Natural killer cell (primary cell): ENCODE measurements around the gene EIF4A2. TPM values are rescaled to one million over a fixed set of nuclear protein-coding genes. Genes with fewer than 3 reads are reported as not detected.

ENCODE experiments used
- ATAC-seq, 3 donors: fragments of 150-1000 bp in 2 of 3; fragments of 200-7000 bp in 1 of 3; cut with Tn5 transposase; 1 replicate in 1 of 3; 2 replicates in 2 of 3; pipeline ENCODE4 v1.10.0; 2021; ENCODE audit warnings: mild to moderate bottlenecking in 2 of 3, moderate library complexity in 2 of 3
- DNase-seq, 2 donors: peaks; one replicate each; pipeline versions ENCODE4 v3.0.0 to v3.0.0-alpha.2; 2013 to 2021; ENCODE audit warnings: mixed read lengths in 1 of 2
- H3K27ac ChIP-seq: one replicate; pipeline ENCODE4 v1.5.1; 2013; ENCODE audit warnings: mild to moderate bottlenecking, low read length
- H3K27me3 ChIP-seq: one replicate; pipeline ENCODE4 v1.6.1; 2013; ENCODE audit warnings: low read length; ENCODE audit not compliant: control insufficient read depth, insufficient read depth
- H3K36me3 ChIP-seq: one replicate; pipeline ENCODE4 v1.6.1; 2013; ENCODE audit warnings: low read length; ENCODE audit not compliant: control insufficient read depth, insufficient read depth
- H3K4me1 ChIP-seq: one replicate; pipeline ENCODE4 v1.6.1; 2013; ENCODE audit warnings: low read length; ENCODE audit not compliant: control insufficient read depth, insufficient read depth
- H3K4me3 ChIP-seq: one replicate; pipeline ENCODE4 v1.5.1; 2013; ENCODE audit warnings: low read length
- H3K9me3 ChIP-seq: one replicate; pipeline ENCODE4 v1.6.1; 2013; ENCODE audit warnings: low read length; ENCODE audit not compliant: control insufficient read depth, insufficient read depth
- H3K27ac Mint-ChIP-seq, 2 donors: one replicate each; pipeline ENCODE4 v1.8.0; 2022; ENCODE audit warnings: mild to moderate bottlenecking in 2 of 2, mixed read lengths in 2 of 2, moderate library complexity in 1 of 2
- H3K27me3 Mint-ChIP-seq, 2 donors: one replicate each; pipeline ENCODE4 v1.8.0; 2022; ENCODE audit warnings: low read depth in 2 of 2, mixed read lengths in 2 of 2
- H3K36me3 Mint-ChIP-seq: one replicate; pipeline ENCODE4 v1.8.0; 2022; ENCODE audit warnings: mixed read lengths
- H3K4me1 Mint-ChIP-seq, 2 donors: one replicate each; pipeline ENCODE4 v1.8.0; 2022; ENCODE audit warnings: mixed read lengths in 2 of 2
- H3K4me3 Mint-ChIP-seq: one replicate; pipeline ENCODE4 v1.8.0; 2022; ENCODE audit warnings: mild to moderate bottlenecking, moderate library complexity, mixed read lengths
- H3K9me3 Mint-ChIP-seq, 2 donors: one replicate each; pipeline ENCODE4 v1.8.0; 2022; ENCODE audit warnings: mixed read lengths in 2 of 2
- CTCF ChIP-seq: fragments of 200-600 bp; IDR thresholded peaks from one replicate; pipeline ENCODE4 v1.8.0; 2022; ENCODE audit warnings: antibody characterized with exemption
- WGBS: methylation state at CpG from one replicate; pipeline ENCODE4 v1.1.7; 2013; ENCODE audit warnings: missing lambda C conversion rate; ENCODE audit not compliant: insufficient coverage; 5-methylcytosine and 5-hydroxymethylcytosine counted together
- intact Hi-C: fragments of 100-400 bp; cut with micrococcal nuclease; formaldehyde crosslinking; loops from one replicate; pipeline ENCODE4 v1.14.2; 2022
- total RNA-seq, 4 donors: library from RNA; stranded (reverse); fragments of 120-200 nt in 1 of 4; gene quantifications; one replicate each; pipeline versions ENCODE4 v1.2.3 to v1.2.4, GENCODE V29; 2013 to 2022

Gene EIF4A2
- 100 to 1,000 TPM; 551 to 652 (median 621) TPM for total RNA-seq
- 874 TPM for total RNA-seq (2013)

- peaks cover 57% of the 10 kb centered on the region in 2 donors for H3K4me1 Mint-ChIP-seq
- no peaks in the 10 kb centered on the region for H3K9me3 Mint-ChIP-seq
- intact Hi-C loops = loop anchor here (5.0 kb wide), 2 partner anchors 349 to 846 kb away; partner anchors contain the start of gene TRA2B
- Histone ChIP-seq H3K27me3 (no peaks in the 10 kb centered on the region), H3K27ac (peak within 1 kb of the TSS; percentile 93), H3K4me1 (peaks cover 19% of the 10 kb centered on the region), H3K9me3 (no peaks in the 10 kb centered on the region), H3K4me3 (peak within 1 kb of the TSS; percentile 79), H3K36me3 (peaks cover 40% of the 10 kb centered on the region)
- under 1% methylated on average over 60 of the region's 60 CpGs for WGBS
- H3K4me3 Mint-ChIP-seq = peak within 1 kb of the TSS; percentile 96
- peak; percentile 71 to 85 (median 77) for ATAC-seq
- no peak for TF ChIP-seq CTCF
- peaks cover 45% of the 10 kb centered on the region for H3K36me3 Mint-ChIP-seq
- H3K27me3 Mint-ChIP-seq = no peaks in the 10 kb centered on the region
- peak; percentile 89 to 96 for DNase-seq
- H3K27ac Mint-ChIP-seq = peak within 1 kb of the TSS; percentile 95 to 97
These were observed at the start of gene EIF4A2 for GRCh38 chr3:186783058-186783730. TSS of gene EIF4A2 (plus strand) at chr3:186783577. CDS start at chr3:186783611, 34 bp downstream.

- peaks cover 0 to 6% of the 10 kb centered on the region in 2 donors for H3K4me1 Mint-ChIP-seq
- no peaks in the 10 kb centered on the region for H3K9me3 Mint-ChIP-seq
- no peaks in the 10 kb centered on the region for H3K4me1 ChIP-seq
- no peak for TF ChIP-seq CTCF
- ATAC-seq (no peak), DNase-seq (no peak)
- H3K4me3 Mint-ChIP-seq = no peak overlapping the region
- H3K27me3 Mint-ChIP-seq = peaks cover 0 to 5% of the 10 kb centered on the region in 2 donors
- no peaks in the 10 kb centered on the region for H3K36me3 ChIP-seq
- no peaks in the 10 kb centered on the region for H3K9me3 ChIP-seq
- no peaks in the 10 kb centered on the region for H3K36me3 Mint-ChIP-seq
- WGBS = 94% methylated on average over 7 of the region's 7 CpGs
- no peaks in the 10 kb centered on the region for H3K27me3 ChIP-seq
- no peak overlapping the region for H3K4me3 ChIP-seq
- H3K27ac ChIP-seq = no peak overlapping the region
- intact Hi-C loops = no loop called here
- no peak overlapping the region for H3K27ac Mint-ChIP-seq
These were observed 40.6 kb upstream of the EIF4A2 start for GRCh38 chr3:186742618-186743380.

GRCh38 chr3:186743666-186744065 is 39.7 kb upstream of the EIF4A2 start:
- Histone ChIP-seq H3K27me3 (no peaks in the 10 kb centered on the region), H3K4me1 (no peaks in the 10 kb centered on the region), H3K27ac (no peak overlapping the region), H3K4me3 (no peak overlapping the region), H3K36me3 (no peaks in the 10 kb centered on the region), H3K9me3 (no peaks in the 10 kb centered on the region)
- 93% methylated on average over 3 of the region's 3 CpGs for WGBS
- no peaks in the 10 kb centered on the region for H3K36me3 Mint-ChIP-seq
- peaks cover 0 to 5% of the 10 kb centered on the region in 2 donors for H3K27me3 Mint-ChIP-seq
- H3K27ac Mint-ChIP-seq = no peak overlapping the region
- no peak for TF ChIP-seq CTCF
- ATAC-seq = no peak
- H3K9me3 Mint-ChIP-seq = no peaks in the 10 kb centered on the region
- peaks cover 0 to 6% of the 10 kb centered on the region in 2 donors for H3K4me1 Mint-ChIP-seq
- DNase-seq = no peak
- H3K4me3 Mint-ChIP-seq = no peak overlapping the region
- intact Hi-C loops = no loop called here
